Testis (tissue), 2 donors: ENCODE results near the gene ARFGAP1.

Experiments
- CTCF ChIP-seq, 3 experiments: fragments of 450-650 bp in 2 of 3; fragments of 200-600 bp in 1 of 3; sonication (generic) in 1 of 3; IDR thresholded peaks; one replicate each; pipeline ENCODE4 v1.5.1; 2016 to 2019; ENCODE audit warnings: antibody characterized with exemption in 3 of 3, mild to moderate bottlenecking in 2 of 3, moderate library complexity in 1 of 3
- POLR2A ChIP-seq: fragments of 450-650 bp; IDR thresholded peaks from one replicate; pipeline ENCODE4 v1.6.1; 2017; ENCODE audit warnings: antibody characterized with exemption, mild to moderate bottlenecking, moderate library complexity

- no peak for TF ChIP-seq CTCF (IDR thresholded peaks at IDR 0.05)
- no peak for TF ChIP-seq POLR2A
These were observed 60.1 kb downstream of the ARFGAP1 start for GRCh38 chr20:63332488-63333240.
